Natural killer cell (primary cell): ENCODE measurements around the gene NRXN3. TPM values are rescaled to one million over a fixed set of nuclear protein-coding genes. Genes with fewer than 3 reads are reported as not detected.

Experiments
- ATAC-seq, 3 donors: fragments of 150-1000 bp in 2 of 3; fragments of 200-7000 bp in 1 of 3; cut with Tn5 transposase; 1 replicate in 1 of 3; 2 replicates in 2 of 3; pipeline ENCODE4 v1.10.0; 2021; ENCODE audit warnings: mild to moderate bottlenecking in 2 of 3, moderate library complexity in 2 of 3
- DNase-seq, 2 donors: peaks; one replicate each; pipeline versions ENCODE4 v3.0.0 to v3.0.0-alpha.2; 2013 to 2021; ENCODE audit warnings: mixed read lengths in 1 of 2
- H3K27ac ChIP-seq: one replicate; pipeline ENCODE4 v1.5.1; 2013; ENCODE audit warnings: mild to moderate bottlenecking, low read length
- H3K27me3 ChIP-seq: one replicate; pipeline ENCODE4 v1.6.1; 2013; ENCODE audit warnings: low read length; ENCODE audit not compliant: control insufficient read depth, insufficient read depth
- H3K36me3 ChIP-seq: one replicate; pipeline ENCODE4 v1.6.1; 2013; ENCODE audit warnings: low read length; ENCODE audit not compliant: control insufficient read depth, insufficient read depth
- H3K4me1 ChIP-seq: one replicate; pipeline ENCODE4 v1.6.1; 2013; ENCODE audit warnings: low read length; ENCODE audit not compliant: control insufficient read depth, insufficient read depth
- H3K4me3 ChIP-seq: one replicate; pipeline ENCODE4 v1.5.1; 2013; ENCODE audit warnings: low read length
- H3K9me3 ChIP-seq: one replicate; pipeline ENCODE4 v1.6.1; 2013; ENCODE audit warnings: low read length; ENCODE audit not compliant: control insufficient read depth, insufficient read depth
- H3K27ac Mint-ChIP-seq, 2 donors: one replicate each; pipeline ENCODE4 v1.8.0; 2022; ENCODE audit warnings: mild to moderate bottlenecking in 2 of 2, mixed read lengths in 2 of 2, moderate library complexity in 1 of 2
- H3K27me3 Mint-ChIP-seq, 2 donors: one replicate each; pipeline ENCODE4 v1.8.0; 2022; ENCODE audit warnings: low read depth in 2 of 2, mixed read lengths in 2 of 2
- H3K36me3 Mint-ChIP-seq: one replicate; pipeline ENCODE4 v1.8.0; 2022; ENCODE audit warnings: mixed read lengths
- H3K4me1 Mint-ChIP-seq, 2 donors: one replicate each; pipeline ENCODE4 v1.8.0; 2022; ENCODE audit warnings: mixed read lengths in 2 of 2
- H3K4me3 Mint-ChIP-seq: one replicate; pipeline ENCODE4 v1.8.0; 2022; ENCODE audit warnings: mild to moderate bottlenecking, moderate library complexity, mixed read lengths
- H3K9me3 Mint-ChIP-seq, 2 donors: one replicate each; pipeline ENCODE4 v1.8.0; 2022; ENCODE audit warnings: mixed read lengths in 2 of 2
- CTCF ChIP-seq: fragments of 200-600 bp; IDR thresholded peaks from one replicate; pipeline ENCODE4 v1.8.0; 2022; ENCODE audit warnings: antibody characterized with exemption
- WGBS: methylation state at CpG from one replicate; pipeline ENCODE4 v1.1.7; 2013; ENCODE audit warnings: missing lambda C conversion rate; ENCODE audit not compliant: insufficient coverage; 5-methylcytosine and 5-hydroxymethylcytosine counted together
- intact Hi-C: fragments of 100-400 bp; cut with micrococcal nuclease; formaldehyde crosslinking; loops from one replicate; pipeline ENCODE4 v1.14.2; 2022
- total RNA-seq, 4 donors: library from RNA; stranded (reverse); fragments of 120-200 nt in 1 of 4; gene quantifications; one replicate each; pipeline versions ENCODE4 v1.2.3 to v1.2.4, GENCODE V29; 2013 to 2022

The NRXN3 gene
- total RNA-seq, 3 donors from 2014 or later (not counting 1 experiment from before 2014, with no cell fraction given) = not detected

DNA sequence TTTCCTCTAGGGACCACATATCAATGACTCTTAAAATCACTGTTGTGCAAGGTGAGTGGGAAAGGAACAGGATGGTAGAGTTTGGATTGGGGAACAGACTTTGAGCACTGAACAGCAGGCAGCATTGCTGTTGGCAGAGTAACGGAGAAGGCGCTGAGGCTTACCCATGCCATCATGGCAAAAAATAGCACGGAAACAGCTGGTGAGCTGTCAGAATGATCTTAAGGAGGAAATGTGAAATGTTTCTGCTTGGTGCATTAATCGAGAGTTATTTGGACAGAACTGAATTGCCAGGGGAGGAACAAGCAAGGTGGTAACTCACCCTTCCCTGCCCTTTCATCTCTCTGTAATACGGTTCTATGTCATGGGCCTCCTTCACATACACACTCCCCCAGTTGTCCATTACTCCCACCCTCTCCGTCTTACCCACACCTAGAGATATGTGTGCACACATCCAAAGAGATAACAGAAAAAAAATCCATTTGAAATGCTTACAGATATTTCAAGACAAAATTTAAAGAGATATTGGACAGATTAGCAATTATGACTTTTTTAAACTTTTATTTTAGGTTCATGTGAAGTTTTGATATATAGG is 1468.6 kb downstream of the NRXN3 start:
- no peak for DNase-seq
- intact Hi-C loops = no loop called here

GRCh38 chr14:79639613-79640012 is 1469.4 kb downstream of the NRXN3 start:
- Histone ChIP-seq H3K27me3 (no peaks in the 10 kb centered on the region), H3K4me3 (no peak overlapping the region), H3K36me3 (no peaks in the 10 kb centered on the region), H3K4me1 (no peaks in the 10 kb centered on the region), H3K9me3 (no peaks in the 10 kb centered on the region), H3K27ac (no peak overlapping the region)
- H3K27ac Mint-ChIP-seq = no peak overlapping the region
- H3K4me3 Mint-ChIP-seq = no peak overlapping the region
- no peak for DNase-seq
- H3K9me3 Mint-ChIP-seq = peaks cover 9 to 12% of the 10 kb centered on the region in 2 donors
- H3K27me3 Mint-ChIP-seq = no peaks in the 10 kb centered on the region
- H3K36me3 Mint-ChIP-seq = no peaks in the 10 kb centered on the region
- no peak for ATAC-seq
- intact Hi-C loops = no loop called here
- H3K4me1 Mint-ChIP-seq = no peaks in the 10 kb centered on the region
- 84% methylated on average over 2 of the region's 3 CpGs for WGBS
- no peak for TF ChIP-seq CTCF

More for the DNA sequence above, 1468.6 kb downstream of the NRXN3 start:
- 46% methylated on average over 6 of the region's 6 CpGs for WGBS
- no peaks in the 10 kb centered on the region for H3K36me3 Mint-ChIP-seq
- H3K27ac Mint-ChIP-seq = no peak overlapping the region
- no peak overlapping the region for H3K4me3 Mint-ChIP-seq
- ATAC-seq = no peak
- peaks cover 9 to 15% of the 10 kb centered on the region in 2 donors for H3K9me3 Mint-ChIP-seq
- no peak overlapping the region for H3K4me3 ChIP-seq
- TF ChIP-seq CTCF = no peak
- no peak overlapping the region for H3K27ac ChIP-seq
- no peaks in the 10 kb centered on the region for H3K36me3 ChIP-seq
- no peaks in the 10 kb centered on the region for H3K27me3 ChIP-seq
- H3K4me1 Mint-ChIP-seq = no peaks in the 10 kb centered on the region
- no peaks in the 10 kb centered on the region for H3K27me3 Mint-ChIP-seq
- no peaks in the 10 kb centered on the region for H3K4me1 ChIP-seq
- no peaks in the 10 kb centered on the region for H3K9me3 ChIP-seq

- H3K27me3 ChIP-seq = no peaks in the 10 kb centered on the region
- Mint-ChIP-seq H3K9me3 (peaks cover 6 to 11% of the 10 kb centered on the region in 2 donors), H3K4me3 (no peak overlapping the region), H3K27ac (no peak overlapping the region), H3K4me1 (no peaks in the 10 kb centered on the region), H3K36me3 (no peaks in the 10 kb centered on the region), H3K27me3 (no peaks in the 10 kb centered on the region)
- no peak for TF ChIP-seq CTCF
- intact Hi-C loops = no loop called here
- WGBS = no CpG with 5 or more reads among the region's 4 CpGs
- no peak for DNase-seq
- no peaks in the 10 kb centered on the region for H3K4me1 ChIP-seq
- no peak overlapping the region for H3K4me3 ChIP-seq
- no peaks in the 10 kb centered on the region for H3K9me3 ChIP-seq
- no peaks in the 10 kb centered on the region for H3K36me3 ChIP-seq
- H3K27ac ChIP-seq = no peak overlapping the region
- no peak for ATAC-seq
These were observed 1471.2 kb downstream of the NRXN3 start for GRCh38 chr14:79641371-79641770.

- Mint-ChIP-seq H3K9me3 (peaks cover 4 to 11% of the 10 kb centered on the region in 2 donors), H3K27ac (no peak overlapping the region), H3K27me3 (no peaks in the 10 kb centered on the region), H3K4me1 (no peaks in the 10 kb centered on the region), H3K36me3 (no peaks in the 10 kb centered on the region), H3K4me3 (no peak overlapping the region)
- ATAC-seq (no peak), DNase-seq (no peak)
- no peaks in the 10 kb centered on the region for H3K27me3 ChIP-seq
- H3K4me3 ChIP-seq = no peak overlapping the region
- H3K27ac ChIP-seq = no peak overlapping the region
- H3K4me1 ChIP-seq = no peaks in the 10 kb centered on the region
- no peak for TF ChIP-seq CTCF
- H3K9me3 ChIP-seq = no peaks in the 10 kb centered on the region
- no CpG with 5 or more reads among the region's 1 CpG for WGBS
- H3K36me3 ChIP-seq = no peaks in the 10 kb centered on the region
- intact Hi-C loops = no loop called here
These were observed 1473.0 kb downstream of the NRXN3 start for GRCh38 chr14:79643132-79643531.
